ENCODE results near the gene MSANTD2. TPM values are rescaled to one million over a fixed set of nuclear protein-coding genes. Genes with fewer than 3 reads are reported as not detected.

Gene MSANTD2
- total and polyA plus RNA-seq, 4 experiments from 2014 or later: 2.4 to 26.3 (median 15.9) TPM

DNA sequence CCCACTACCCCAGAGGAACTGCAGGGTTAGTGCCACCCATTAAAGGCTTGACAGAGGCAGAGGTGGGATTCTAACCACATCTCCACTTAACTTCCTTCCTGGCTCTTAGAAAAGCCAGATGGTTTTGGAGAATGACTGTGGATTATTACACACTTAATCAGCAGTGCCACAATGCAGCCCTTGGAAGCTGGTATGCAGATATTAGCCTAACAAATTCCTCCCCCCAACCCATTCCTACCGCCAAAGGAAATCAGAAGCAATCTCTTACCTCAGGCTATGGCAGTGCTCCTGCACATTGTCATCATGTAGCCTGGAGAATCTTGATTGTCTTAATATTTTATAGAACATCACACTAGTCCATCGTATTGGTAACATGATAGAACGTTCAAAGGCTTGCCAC, 83.6 kb downstream of the MSANTD2 start:
- Histone ChIP-seq H3K4me1 (ENCODE audit: insufficient read depth, low read length) (peaks cover 13% of the 10 kb centered on the region), H3K27ac (ENCODE audit: low read depth, low read length) (no peak overlapping the region), H3K27me3 (ENCODE audit: insufficient read depth, low read length) (peaks cover 7% of the 10 kb centered on the region), H3K4me3 (ENCODE audit: low read length in 2 of 2) (no peak overlapping the region), H3K36me3 (ENCODE audit: insufficient read depth, low read length) (no peaks in the 10 kb centered on the region), H3K9me3 (ENCODE audit: control insufficient read depth in 1 of 2, low read length in 2 of 2) (no peaks in the 10 kb centered on the region)
- peaks cover 0 to 9% of the 10 kb centered on the region in 2 donors for H3K36me3 Mint-ChIP-seq
- H3K27ac Mint-ChIP-seq: no peak overlapping the region
- ChIA-PET CTCF (ENCODE audit: partially characterized antibody) (no interaction called here), POLR2A (ENCODE audit: partially characterized antibody) (no interaction called here)
- H3K4me1 Mint-ChIP-seq: peaks cover 8 to 14% (median 10%) of the 10 kb centered on the region in 4 donors
- no peak for DNase-seq
- intact Hi-C loops (cut with micrococcal nuclease): no loop called here
- H3K9me3 Mint-ChIP-seq: peaks cover 0 to 1% (median 0%) of the 10 kb centered on the region in 8 donors
- H3K4me3 Mint-ChIP-seq: no peak overlapping the region
- H3K27me3 Mint-ChIP-seq: peaks cover 16 to 35% of the 10 kb centered on the region in 2 donors

Other genes with a start within 250 kb of the MSANTD2 start
- gene OR8A1, start 230.4 kb downstream of the MSANTD2 start, total RNA-seq: not detected
- gene OR8A1, start 230.4 kb downstream of the MSANTD2 start, polyA plus RNA-seq: not detected
- not detected for gene PANX3, start 189.0 kb downstream of the MSANTD2 start, total RNA-seq
- not detected for gene PANX3, start 189.0 kb downstream of the MSANTD2 start, polyA plus RNA-seq
- 10 to 100 TPM; 69.3 to 75.8 TPM for gene TBRG1, start 177.5 kb downstream of the MSANTD2 start, total RNA-seq
- 10 to 100 TPM; 34.6 to 42.3 TPM for gene TBRG1, start 177.5 kb downstream of the MSANTD2 start, polyA plus RNA-seq
- gene SIAE, start 126.7 kb downstream of the MSANTD2 start, total RNA-seq: 1 to 10 TPM; 4.2 to 4.8 TPM
- gene SIAE, start 126.7 kb downstream of the MSANTD2 start, polyA plus RNA-seq: 1 to 10 TPM; 2.8 to 6.8 TPM
- under 1 TPM; 0.55 to 0.81 TPM for gene SPA17, start 126.5 kb downstream of the MSANTD2 start, total RNA-seq
- gene SPA17, start 126.5 kb downstream of the MSANTD2 start, polyA plus RNA-seq: under 1 TPM; 0.64 to 0.72 TPM
- under 1 TPM in 1 of 2 experiments, not detected in 1; 0.67 TPM for gene NRGN, start 60.5 kb downstream of the MSANTD2 start, total RNA-seq
- not detected for gene NRGN, start 60.5 kb downstream of the MSANTD2 start, polyA plus RNA-seq
- gene VSIG2, start 48.2 kb downstream of the MSANTD2 start, total RNA-seq: under 1 TPM; 0.55 to 0.87 TPM
- under 1 TPM; 0.39 to 0.80 TPM for gene VSIG2, start 48.2 kb downstream of the MSANTD2 start, polyA plus RNA-seq
- gene ESAM, start 38.1 kb downstream of the MSANTD2 start, total RNA-seq: 1 to 10 TPM; 1.5 to 1.8 TPM
- gene ESAM, start 38.1 kb downstream of the MSANTD2 start, polyA plus RNA-seq: 1 to 10 TPM; 1.3 to 3.2 TPM
- 10 to 100 TPM; 16.2 to 18.1 TPM for gene ROBO3, start 65.0 kb upstream of the MSANTD2 start, total RNA-seq
- gene ROBO3, start 65.0 kb upstream of the MSANTD2 start, polyA plus RNA-seq: 1 to 10 TPM in 1 of 2 donors, under 1 TPM in 1; 0.70 to 2.0 TPM
- not detected for gene ROBO4, start 97.5 kb upstream of the MSANTD2 start, total RNA-seq
- not detected for gene ROBO4, start 97.5 kb upstream of the MSANTD2 start, polyA plus RNA-seq
- not detected for gene HEPN1, start 118.8 kb upstream of the MSANTD2 start, total RNA-seq
- gene HEPN1, start 118.8 kb upstream of the MSANTD2 start, polyA plus RNA-seq: not detected
- gene HEPACAM, start 135.6 kb upstream of the MSANTD2 start, total RNA-seq: not detected
- not detected for gene HEPACAM, start 135.6 kb upstream of the MSANTD2 start, polyA plus RNA-seq
- 1 to 10 TPM; 2.6 to 2.7 TPM for gene CCDC15, start 153.8 kb upstream of the MSANTD2 start, total RNA-seq
- 1 to 10 TPM in 1 of 2 donors, under 1 TPM in 1; 0.48 to 1.7 TPM for gene CCDC15, start 153.8 kb upstream of the MSANTD2 start, polyA plus RNA-seq